Dermis microvascular lymphatic vessel endothelial cell (primary cell): Measurements from ENCODE around the gene NUFIP2. TPM values are rescaled to one million over a fixed set of nuclear protein-coding genes. Genes with fewer than 3 reads are reported as not detected.
"Not testable (repeated sequence)": the region's sequence is repeated elsewhere in the genome, so short reads cannot be mapped to it uniquely, and the experiment has no call there.

Source experiments
- DNase-seq, 2 donors: peaks; one replicate each; pipeline versions ENCODE4 v3.0.0 to v3.0.0-alpha.2; 2010; ENCODE audit warnings: low read depth in 2 of 2
- total RNA-seq: library from RNA; depleted of rRNA; stranded (reverse); fragments of >200 nt; gene quantifications from 2 replicates; pipeline ENCODE4 v1.2.1, GENCODE V29; 2014

Gene NUFIP2
- total RNA-seq, 1 donor from 2014 or later: 24.9 TPM

DNA sequence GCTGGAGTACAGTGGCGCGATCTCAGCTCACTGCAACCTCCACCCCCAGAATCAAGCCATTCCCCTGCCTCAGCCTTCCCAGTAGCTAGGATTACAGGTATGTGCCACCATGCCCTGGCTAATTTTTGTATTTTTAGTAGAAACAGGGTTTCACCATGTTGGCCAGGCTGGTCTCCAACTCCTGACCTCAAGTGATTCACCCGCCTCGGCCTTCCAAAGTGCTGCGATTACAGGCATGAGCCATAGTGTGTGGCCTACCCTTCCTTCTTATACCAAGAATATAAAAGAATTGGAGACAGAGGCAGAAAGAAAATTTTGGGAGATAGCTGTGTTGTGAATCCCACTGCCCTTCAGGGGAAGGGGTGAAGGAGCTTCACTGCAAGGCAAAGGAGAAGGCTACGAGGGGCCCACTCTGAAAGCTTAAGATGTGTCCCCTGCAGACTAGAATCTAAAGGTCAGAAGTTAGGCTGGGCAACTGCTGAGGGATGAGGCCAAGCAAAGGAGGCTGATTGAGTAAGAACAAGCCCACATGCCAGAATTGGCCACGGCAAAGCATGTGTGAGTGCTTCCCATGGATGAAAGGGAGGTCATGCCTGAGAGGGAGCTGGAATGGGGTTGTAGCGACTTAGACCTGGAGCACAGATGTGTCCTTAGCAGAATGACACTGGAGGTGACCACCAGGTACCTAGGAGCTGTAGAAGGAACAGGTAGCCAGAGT is 55.7 kb downstream of the NUFIP2 start:
- no peak for DNase-seq

GRCh38 chr17:29237476-29238132 is 56.3 kb downstream of the NUFIP2 start:
- no peak for DNase-seq

- DNase-seq: no peak
Observed at GRCh38 chr17:29235904-29236303, 58.0 kb downstream of the NUFIP2 start.

- not testable (repeated sequence) for DNase-seq
Observed at GRCh38 chr17:29234972-29235371, 59.0 kb downstream of the NUFIP2 start.

- DNase-seq: no peak
Observed at GRCh38 chr17:29233301-29233700, 60.6 kb downstream of the NUFIP2 start.

GRCh38 chr17:29225396-29225795 is 68.6 kb downstream of the NUFIP2 start:
- DNase-seq: no peak

DNA sequence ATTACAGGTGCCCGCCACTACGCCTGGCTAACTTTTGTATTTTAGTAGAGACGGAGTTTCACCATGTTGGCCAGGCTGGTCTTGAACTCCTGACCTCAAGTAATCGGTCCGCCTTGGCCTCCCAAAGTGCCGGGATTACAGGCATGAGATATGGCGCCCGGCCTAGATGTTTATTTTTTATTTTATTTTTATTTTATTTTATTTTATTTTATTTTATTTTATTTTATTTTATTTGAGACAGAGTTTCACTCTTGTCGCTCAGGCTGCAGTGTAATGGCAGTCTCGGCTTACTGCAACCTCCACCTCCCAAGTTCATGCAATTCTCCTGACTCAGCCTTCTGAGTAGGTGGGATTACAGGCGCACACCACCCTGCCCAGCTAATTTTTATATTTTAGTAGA is 72.6 kb downstream of the NUFIP2 start:
- DNase-seq: not testable (repeated sequence)

DNA sequence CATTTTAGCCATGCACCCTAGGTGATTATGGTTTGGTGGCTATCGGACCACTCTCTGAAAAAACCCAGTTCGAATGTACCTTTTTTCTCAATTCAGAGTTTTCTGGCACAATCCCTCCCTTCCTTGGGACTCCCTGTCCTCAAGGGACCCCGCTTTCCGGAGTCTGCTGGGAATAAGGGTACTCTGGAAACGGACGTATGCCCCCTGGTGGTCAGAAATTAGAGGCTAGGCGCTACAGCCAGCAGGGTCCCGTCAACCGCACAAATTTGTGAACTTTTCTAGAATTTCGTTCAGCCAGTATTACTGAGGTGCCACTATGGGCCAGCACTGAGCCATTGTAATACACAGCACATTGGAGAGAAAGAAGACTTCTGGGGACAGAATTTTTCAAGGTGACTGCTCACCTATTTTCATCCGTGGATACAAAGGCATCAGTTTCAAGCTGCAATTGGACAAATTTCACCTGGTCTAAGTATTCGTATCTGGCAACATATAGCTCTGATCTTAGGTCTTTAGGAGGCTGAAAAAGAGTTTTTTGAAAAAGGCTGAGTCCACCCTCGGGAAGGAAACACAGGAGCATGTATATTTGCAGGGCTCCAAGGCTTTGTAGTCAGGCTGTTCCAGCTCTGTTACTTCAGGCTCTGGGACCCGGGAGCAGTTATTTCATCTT is 74.4 kb downstream of the NUFIP2 start:
- peak; percentile 76 to 83 for DNase-seq

GRCh38 chr17:29216856-29217255 is 77.1 kb downstream of the NUFIP2 start:
- DNase-seq: no peak

DNA sequence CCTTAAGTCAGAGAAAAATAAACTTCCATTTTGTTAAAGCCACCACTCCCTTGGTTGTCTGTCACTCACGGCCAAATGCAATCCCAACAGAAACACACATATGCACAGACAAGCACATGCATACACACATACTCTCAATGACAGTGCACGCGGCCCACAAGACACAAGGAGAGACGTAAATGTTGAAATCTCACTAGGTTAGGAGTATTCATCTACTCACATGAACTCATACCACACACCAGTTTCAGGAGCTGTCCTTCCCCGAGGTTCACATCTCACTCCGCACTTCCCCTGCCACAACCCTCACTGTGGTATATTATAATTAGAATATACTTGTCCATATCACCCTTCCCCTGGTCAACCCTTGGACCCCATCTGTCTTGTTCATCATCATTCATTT is 77.8 kb downstream of the NUFIP2 start:
- DNase-seq: no peak

DNA sequence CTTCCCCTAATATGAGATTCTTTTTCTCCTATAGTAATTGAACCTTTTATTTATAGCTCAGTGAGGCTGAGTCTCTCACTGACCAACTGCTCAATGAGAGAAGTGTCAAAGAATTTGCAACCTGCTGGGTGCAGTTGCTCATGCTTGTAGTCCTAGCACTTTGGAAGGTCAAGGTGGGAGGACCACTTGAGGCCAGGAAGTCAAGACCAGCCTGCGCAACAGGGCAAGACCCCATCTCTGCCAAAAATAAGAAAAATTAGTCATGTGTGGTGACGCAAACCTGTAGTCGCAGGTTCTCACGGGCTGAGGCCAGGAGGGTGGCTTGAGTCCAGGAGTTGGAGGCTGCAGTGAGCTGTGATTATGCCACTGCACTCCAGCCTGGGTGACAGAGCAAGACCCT is 78.2 kb downstream of the NUFIP2 start:
- no peak for DNase-seq

DNA sequence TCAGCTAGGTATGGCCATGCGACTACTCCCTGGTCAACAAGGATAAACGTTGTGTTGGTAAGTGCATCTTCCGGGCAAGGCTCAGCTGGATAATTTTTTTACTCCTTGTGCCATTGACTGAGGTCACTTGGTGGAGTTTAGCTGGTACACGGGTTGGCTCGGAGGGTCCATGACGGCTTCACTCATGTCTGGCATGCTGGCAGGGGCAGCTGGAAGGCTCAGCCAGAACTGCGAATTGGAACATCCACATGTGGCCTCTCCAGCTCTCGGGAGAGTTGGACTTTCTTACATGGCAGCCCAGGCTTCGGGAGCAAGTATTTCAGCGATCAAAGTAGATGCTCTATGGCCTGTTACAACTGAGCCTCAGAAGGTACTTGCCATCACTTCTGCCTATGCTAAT is 78.8 kb downstream of the NUFIP2 start:
- no peak for DNase-seq

GRCh38 chr17:29214215-29215146 is 79.5 kb downstream of the NUFIP2 start:
- DNase-seq: no peak

DNA sequence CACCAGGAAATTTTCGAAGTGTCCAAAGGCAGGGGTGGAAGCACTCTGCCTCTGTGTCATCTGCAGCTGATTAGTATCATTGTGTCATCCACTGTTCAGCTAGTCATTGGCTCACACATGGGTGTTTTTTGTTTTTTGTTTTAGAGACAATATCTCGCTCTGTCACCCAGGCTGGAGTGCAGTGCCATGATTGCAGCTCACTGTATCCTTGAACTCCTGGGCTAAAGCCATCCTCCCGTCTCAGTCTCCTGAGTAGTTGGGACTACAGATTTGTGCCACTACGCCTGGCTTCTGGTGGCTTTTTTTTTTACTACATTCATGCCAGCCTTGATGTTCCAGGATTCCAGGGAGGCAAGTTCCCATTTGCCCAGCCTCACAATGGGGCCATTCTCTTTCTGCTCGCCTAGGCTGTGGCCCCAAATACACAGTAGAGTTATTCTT is 81.2 kb downstream of the NUFIP2 start:
- DNase-seq: no peak

DNA sequence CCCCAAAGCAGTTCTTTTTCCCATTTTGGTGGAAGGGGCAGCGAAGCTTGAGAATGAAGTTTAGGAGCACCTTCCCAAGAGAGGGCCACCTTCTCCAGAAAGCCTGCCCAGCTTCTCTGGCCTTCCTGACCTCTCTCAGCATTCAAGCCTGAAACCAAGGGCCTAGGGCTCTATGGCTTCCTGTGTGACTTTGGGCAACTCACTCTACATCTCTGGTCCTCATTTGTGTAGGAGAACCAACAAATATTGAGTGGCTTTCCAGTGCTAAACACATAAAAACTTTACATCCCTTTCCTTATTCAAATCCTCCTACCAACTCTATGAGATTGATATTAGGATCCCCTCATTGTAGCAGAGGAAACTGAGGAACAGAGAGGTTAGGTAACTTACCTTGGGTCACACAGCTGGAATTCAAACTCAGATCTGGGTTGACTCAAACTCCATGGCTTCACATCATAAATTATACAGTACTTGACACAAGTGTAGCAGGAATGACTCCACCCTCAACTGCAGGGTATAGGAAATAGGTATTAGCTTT is 81.8 kb downstream of the NUFIP2 start:
- DNase-seq: no peak

- no peak for DNase-seq
Observed at GRCh38 chr17:29210879-29211278, 83.1 kb downstream of the NUFIP2 start.

GRCh38 chr17:29209073-29209472 is 84.9 kb downstream of the NUFIP2 start:
- no peak for DNase-seq

- DNase-seq: no peak
Observed at GRCh38 chr17:29207975-29208374, 86.0 kb downstream of the NUFIP2 start.
